ENCODE results near the gene CORO1C.

CORO1C gene

GRCh38 chr12:108598553-108599250, 132.6 kb downstream of the CORO1C start:
- DNase-seq (ENCODE audit: low read depth), result no peak

DNA sequence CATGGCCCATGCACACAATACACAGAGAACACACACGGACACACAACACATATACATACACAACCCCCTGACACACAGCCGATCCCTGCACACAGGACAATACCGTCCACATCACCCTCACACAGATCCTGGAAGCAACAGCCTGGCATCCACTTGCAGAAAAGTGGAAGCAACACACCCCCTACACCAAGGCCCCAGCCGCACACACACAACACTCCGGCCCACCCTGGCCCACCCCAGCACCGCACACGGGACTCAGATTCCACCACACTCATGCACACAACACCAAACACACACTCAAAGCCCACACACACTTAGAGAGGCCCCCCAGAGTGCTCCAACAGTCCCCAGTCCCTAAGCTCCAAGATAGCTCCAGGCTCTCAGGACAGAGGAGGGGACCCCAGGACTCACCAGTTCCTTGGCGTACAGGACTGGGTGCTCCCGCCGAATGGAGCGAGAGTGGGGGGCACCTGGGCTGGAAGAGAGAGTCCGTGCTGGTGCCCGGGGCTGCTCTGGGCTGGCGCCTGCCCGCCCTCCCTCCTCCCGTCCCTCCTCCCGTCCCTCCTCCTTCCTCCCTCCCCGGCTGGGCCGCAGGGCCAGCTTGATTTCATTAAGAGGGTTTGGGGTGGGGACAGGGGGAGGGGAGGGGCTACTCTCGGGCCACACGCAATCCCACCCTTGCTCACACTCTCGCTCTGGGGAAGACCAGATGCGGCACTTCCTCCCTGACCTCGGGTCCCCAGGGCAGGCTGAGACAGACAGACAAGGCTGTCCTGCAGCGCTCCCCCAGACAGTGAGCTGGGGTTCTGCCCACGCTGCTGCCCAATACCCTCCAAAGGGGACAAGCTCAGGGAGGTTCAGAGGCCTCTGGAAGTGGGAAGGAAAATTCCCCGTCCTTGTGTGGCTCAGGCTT, 133.5 kb downstream of the CORO1C start, which contains the start of gene TMEM119:
TSS of gene TMEM119 (minus strand) at position 526 of the 913 bp plus-strand sequence. CDS start 5,701 bp downstream, outside the sequence.
- DNase-seq (ENCODE audit: low read depth), result no peak

DNA sequence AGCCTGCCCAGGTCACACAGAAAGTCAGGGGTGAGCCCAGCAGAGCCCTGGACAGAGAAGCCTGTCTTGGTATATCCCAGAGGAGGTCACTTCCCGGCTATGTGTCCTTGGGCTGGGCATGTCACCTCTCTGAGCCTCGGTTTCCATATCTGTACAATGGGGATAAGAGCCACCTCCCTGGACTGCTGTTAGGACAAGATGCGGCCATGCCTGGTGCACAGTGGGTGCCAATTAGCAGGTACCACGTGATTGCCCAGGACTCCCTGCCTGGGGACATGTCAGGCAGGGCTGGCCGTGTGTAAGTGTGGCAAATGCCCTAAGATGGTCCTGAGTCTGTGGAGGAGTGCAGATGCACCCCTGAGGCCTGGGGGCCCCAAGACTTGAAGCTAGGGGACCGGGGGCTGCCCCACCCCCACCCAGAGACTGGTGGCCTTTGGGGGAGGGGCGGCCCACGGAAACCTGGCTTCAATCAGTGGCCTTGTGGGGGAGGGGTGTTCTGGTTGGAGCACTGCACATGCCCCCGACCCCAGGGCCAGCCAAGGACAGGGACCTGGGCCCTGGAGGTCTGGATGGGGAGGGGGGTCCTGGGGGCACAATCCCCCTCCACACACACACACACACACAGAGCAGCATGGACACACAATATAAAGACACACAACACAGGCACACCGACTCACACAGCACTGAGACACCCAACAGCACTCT, 134.3 kb downstream of the CORO1C start:
- no peak for DNase-seq (ENCODE audit: low read depth)

- no peak for DNase-seq (ENCODE audit: low read depth)
Observed at GRCh38 chr12:108595711-108596647, 135.3 kb downstream of the CORO1C start.

All from stimulated activated CD4-positive, alpha-beta T cell treated with anti-CD3 and anti-CD28 coated beads, Interleukin-2, amount 100 ng/mL, for 4 hours (primary cell).